ENCODE results near the gene AMDHD2.

DNA sequence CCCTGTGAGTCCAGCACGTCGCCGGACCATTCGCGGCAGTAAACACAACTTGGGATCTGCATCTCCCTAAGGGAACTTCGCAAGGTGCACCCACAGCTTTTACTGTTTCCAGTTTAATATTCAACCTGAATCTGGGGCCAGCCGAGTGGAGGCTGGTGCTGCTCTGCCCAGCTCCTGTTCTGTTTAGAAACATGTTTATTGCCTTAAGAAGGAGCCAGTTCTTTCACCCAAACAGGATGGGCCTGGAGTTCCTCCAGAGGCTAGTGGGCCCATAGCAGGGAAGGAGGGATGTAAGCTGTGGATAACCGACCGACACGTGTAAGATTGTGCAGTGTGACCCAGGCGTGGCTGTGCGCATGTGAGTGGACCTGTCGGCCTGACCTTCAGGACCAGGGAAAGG is 27.9 kb upstream of the AMDHD2 start:
- TF ChIP-seq CTCF (conservative IDR thresholded peaks at IDR 0.05; ENCODE audit: low read depth in 2 of 2) = no peak
- no peak for TF ChIP-seq EZH2 (IDR thresholded peaks at IDR 0.05; ENCODE audit: low read depth, unreplicated experiment)
- no peak for TF ChIP-seq POLR2AphosphoS5 (IDR thresholded peaks at IDR 0.05; ENCODE audit: low read depth)
- no peak for TF ChIP-seq STAT1 (IDR thresholded peaks at IDR 0.05; ENCODE audit: unreplicated experiment)

All from GM23338 (cell line).